Renal cortical epithelial cell (primary cell): ENCODE data around the gene SOCS6. TPM values are rescaled to one million over a fixed set of nuclear protein-coding genes. Genes with fewer than 3 reads are reported as not detected.

ENCODE experiments used
- DNase-seq: peaks from one replicate; pipeline ENCODE4 v3.0.0-alpha.2; 2011; ENCODE audit warnings: low read depth
- total RNA-seq: library from RNA; depleted of rRNA; stranded (reverse); fragments of >200 nt; gene quantifications from 2 replicates; pipeline ENCODE4 v1.2.3, GENCODE V29; 2014

The SOCS6 gene
- total RNA-seq, 1 donor from 2014 or later, result 37.9 TPM

DNA sequence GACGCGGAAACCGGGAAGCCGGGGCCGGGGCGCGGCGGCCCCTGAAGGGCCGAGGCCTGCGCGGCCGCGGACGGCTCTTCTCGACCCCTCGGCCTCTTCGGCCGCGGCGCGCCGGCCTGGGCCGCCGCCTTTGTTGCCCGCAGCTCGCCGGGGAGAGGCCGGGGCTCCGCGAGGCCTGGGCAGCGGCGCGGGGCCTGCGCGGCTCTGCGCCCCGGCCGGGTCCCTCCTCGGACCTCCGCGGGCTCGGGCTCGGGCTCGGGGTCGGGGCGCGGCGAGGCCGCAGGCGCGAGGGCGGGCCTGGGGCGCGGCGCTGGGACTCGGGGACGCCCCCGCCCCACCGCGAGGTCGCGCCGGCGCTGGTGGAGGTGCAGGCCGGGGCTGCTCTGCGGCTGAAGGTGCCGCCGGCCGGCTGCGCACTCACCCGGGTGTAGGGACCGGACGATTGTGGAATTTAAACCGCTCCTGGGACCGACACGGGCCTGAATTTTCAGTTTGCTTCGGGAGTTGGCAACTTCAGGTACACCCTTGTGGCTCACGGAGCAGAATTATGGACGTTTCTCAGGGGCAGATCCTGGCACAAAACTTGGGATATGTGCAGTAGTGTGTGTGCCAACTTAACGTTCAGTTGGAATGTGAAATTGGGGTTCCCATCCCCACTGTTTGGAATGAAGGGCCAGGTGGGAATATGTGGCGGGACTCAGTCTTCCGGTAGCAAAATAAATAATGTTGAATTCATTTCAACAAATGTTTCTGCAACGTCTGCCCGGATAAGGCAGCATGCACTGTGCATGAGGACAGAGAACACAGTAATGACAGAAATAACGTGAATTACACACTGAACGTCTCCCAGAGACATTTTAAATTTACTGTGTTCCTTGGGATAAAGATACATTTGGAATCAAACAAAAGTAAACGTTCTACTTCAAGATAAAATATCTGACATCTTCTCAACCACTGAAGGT, 787 bp downstream of the SOCS6 start:
- no peak for DNase-seq

- no peak for DNase-seq
Observed at GRCh38 chr18:70290482-70291294, 1.8 kb downstream of the SOCS6 start.

- no peak for DNase-seq
Observed at GRCh38 chr18:70291295-70291574, 2.4 kb downstream of the SOCS6 start.

GRCh38 chr18:70292628-70293027, 3.8 kb downstream of the SOCS6 start:
- DNase-seq, result no peak

- no peak for DNase-seq
Observed at GRCh38 chr18:70293166-70293565, 4.3 kb downstream of the SOCS6 start.

- DNase-seq, result no peak
Observed at GRCh38 chr18:70294471-70295191, 5.8 kb downstream of the SOCS6 start.

GRCh38 chr18:70295192-70296188, 6.6 kb downstream of the SOCS6 start:
- no peak for DNase-seq

- DNase-seq, result no peak
Observed at GRCh38 chr18:70296289-70296688, 7.4 kb downstream of the SOCS6 start.

- DNase-seq, result no peak
Observed at GRCh38 chr18:70296781-70297180, 7.9 kb downstream of the SOCS6 start.

- no peak for DNase-seq
Observed at GRCh38 chr18:70299393-70299792, 10.5 kb downstream of the SOCS6 start.

DNA sequence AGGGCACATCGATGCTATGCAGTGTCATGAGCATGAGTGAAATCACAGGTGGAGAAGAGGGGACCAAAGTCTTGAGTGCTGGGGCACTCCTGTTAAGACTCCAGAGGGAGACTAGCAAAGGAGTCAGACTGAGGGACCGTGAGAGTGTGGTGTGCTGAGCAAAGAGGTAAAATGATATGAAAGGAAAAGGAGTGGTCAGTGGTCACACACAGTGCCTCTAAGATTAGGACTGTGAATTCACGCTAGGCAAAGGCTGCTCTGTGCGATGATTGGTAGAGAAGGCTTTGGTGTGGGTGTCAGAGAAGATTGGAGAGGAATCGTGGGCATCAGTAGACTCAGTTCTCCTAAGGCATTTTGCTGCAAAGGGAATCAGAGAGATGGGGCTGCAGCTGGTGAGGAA, 12.8 kb downstream of the SOCS6 start:
- DNase-seq, result no peak

DNA sequence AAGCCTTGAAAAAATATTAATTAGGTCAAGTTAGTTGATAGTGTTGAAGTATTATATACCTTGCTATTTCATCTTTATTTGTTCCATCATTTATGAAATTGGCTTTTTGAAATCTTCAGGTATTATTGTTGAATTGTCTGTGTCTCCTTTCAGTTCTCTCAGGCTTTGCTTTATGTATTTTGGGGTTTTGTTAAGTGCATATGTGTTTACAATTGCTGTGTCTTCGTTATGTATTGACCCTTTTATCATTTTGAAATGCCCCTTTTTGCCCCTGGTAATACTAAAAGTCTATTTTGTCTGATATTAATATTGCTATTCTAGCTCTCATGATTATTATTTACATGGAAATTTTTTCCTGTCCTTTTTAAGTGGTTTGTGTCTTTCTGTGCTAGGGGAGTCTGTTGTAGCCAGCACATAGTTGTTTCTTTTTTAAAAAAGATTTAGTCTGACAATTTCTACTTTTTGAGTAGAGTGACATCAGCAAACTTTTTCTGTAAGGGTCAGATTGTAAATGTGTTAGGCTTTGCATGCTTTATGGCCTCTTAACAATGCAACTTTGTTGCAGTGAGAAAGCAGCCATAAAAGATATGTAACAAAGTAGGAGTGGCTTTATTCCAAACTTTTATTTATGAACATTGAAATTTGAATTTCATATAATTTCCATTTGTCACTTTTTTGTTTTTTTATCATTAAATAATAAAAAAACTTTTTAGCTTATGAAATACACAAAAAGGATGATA, 19.9 kb downstream of the SOCS6 start:
- DNase-seq, result no peak

- DNase-seq, result no peak
Observed at GRCh38 chr18:70310560-70311320, 21.9 kb downstream of the SOCS6 start.

DNA sequence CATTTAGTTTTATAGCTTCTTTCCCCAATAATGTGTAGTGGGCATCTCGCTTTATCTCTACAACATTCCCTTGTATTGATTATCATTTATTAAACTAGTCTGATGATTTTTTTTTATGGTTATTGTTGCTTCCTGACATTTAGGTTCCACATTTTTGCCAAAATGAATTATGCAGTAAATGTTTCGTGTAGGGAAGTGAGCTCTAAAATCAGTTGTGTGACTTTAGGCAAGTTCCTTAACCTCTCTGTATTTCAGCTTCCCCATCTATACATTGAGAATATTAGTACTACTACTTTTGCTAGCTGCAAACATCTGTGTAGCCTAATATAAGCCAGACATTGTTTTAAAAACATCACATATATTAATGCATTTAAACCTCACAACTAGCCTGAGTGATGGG, 22.9 kb downstream of the SOCS6 start:
- no peak for DNase-seq

DNA sequence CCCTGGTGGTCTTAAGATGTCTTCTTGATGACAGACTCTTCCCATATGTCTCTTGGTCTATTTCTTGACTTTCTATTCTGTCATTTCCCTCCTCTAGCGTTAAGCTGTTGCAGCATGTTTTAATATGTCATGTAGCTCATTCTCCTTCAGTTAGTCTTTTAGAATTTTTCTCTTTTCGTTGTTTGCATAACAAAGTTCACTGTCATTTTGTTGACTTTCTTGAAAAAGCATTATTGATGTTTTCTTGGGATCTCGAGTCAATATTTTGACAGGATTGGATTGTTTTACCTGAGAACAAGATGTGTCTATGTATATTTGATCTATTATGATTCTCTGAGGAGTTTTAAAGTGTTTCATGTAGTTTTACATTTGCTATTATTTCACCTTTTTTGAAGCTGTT, 24.8 kb downstream of the SOCS6 start:
- no peak for DNase-seq

GRCh38 chr18:70314151-70314782, 25.4 kb downstream of the SOCS6 start:
- DNase-seq, result no peak

DNA sequence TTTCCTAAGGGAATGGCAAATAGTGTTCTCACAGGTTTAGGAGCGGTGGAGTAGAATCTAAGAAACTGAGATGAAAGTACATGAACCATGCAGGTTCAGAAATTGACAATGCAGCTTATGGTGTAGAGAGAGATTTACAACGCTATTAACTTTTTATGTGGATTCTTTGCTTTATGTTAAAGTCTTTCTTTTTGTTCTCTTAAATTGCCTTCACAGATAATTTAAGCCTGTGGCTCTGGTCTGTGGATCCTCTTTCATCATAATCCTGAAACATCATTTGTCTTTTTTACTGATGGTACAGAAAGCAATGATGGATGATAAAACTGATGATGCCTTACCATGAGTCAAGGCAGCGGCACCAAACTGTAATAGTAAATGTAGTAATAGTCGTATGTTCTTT, 30.3 kb downstream of the SOCS6 start:
- DNase-seq, result no peak

GRCh38 chr18:70321616-70322015, 32.8 kb downstream of the SOCS6 start:
- DNase-seq, result no peak

DNA sequence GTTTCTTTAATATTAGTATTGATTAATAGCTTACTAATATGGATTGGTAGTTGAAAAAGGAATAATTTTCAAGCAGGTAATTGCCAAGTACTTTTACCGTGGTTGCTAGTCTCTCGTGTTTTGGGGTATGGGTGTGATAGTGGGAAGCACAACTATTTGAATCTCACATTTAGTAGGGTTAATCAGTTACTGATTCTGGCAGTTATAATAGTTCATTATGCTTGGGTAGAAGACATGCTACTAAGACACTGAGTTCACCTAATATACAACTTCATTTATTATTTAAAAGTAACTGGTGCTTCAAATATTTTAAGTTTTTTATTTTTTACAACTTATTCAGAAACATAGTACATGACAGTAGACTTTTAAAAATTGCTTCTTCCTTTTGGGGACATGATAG, 33.5 kb downstream of the SOCS6 start:
- DNase-seq, result peak; percentile 69
